Prostate gland (tissue), 2 donors: Measurements from ENCODE around the gene TRAPPC4.

ENCODE experiments used
- POLR2A ChIP-seq: fragments of 450-650 bp; IDR thresholded peaks from one replicate; pipeline ENCODE4 v1.6.1; 2016; ENCODE audit warnings: antibody characterized with exemption, mild to moderate bottlenecking
- POLR2AphosphoS5 ChIP-seq: sonication (generic); formaldehyde crosslinking; IDR thresholded peaks from one replicate; pipeline ENCODE4 v1.6.1; 2017; ENCODE audit warnings: antibody characterized with exemption
- TF ChIP-seq, protein P1 (sequence below), 4 experiments: fragments of 200-600 bp in 2 of 4; fragments of 450-650 bp in 2 of 4; sonication (generic) in 2 of 4; IDR thresholded peaks; 1 replicate in 3 of 4; 2 replicates in 1 of 4; pipeline ENCODE4 v1.5.1; 2016 to 2019; ENCODE audit warnings: antibody characterized with exemption in 4 of 4, mild to moderate bottlenecking in 2 of 4, moderate library complexity in 2 of 4

DNA sequence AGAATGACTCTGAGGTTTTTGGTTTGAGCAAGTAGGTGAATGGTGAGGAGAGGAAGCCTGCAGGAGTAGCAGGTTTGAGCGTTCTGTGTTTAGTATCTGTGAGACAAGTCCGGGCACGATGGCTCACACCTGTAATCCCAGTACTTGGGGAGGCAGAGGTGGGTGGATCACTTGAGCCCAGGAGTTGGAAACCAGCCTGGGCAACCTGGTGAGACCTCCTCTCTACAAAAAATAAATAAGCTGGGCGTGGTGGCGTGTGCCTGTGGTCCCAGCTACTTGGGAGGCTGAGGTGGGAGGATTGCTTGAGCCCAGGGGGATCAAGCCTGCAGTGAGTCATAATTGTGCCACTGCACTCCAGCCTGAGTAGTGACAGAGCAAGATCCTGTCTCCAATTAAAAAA lies 30.3 kb upstream of the TRAPPC4 start:
- TF ChIP-seq, protein P1, sequence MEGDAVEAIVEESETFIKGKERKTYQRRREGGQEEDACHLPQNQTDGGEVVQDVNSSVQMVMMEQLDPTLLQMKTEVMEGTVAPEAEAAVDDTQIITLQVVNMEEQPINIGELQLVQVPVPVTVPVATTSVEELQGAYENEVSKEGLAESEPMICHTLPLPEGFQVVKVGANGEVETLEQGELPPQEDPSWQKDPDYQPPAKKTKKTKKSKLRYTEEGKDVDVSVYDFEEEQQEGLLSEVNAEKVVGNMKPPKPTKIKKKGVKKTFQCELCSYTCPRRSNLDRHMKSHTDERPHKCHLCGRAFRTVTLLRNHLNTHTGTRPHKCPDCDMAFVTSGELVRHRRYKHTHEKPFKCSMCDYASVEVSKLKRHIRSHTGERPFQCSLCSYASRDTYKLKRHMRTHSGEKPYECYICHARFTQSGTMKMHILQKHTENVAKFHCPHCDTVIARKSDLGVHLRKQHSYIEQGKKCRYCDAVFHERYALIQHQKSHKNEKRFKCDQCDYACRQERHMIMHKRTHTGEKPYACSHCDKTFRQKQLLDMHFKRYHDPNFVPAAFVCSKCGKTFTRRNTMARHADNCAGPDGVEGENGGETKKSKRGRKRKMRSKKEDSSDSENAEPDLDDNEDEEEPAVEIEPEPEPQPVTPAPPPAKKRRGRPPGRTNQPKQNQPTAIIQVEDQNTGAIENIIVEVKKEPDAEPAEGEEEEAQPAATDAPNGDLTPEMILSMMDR (IDR thresholded peaks at IDR 0.05) = no peak
- TF ChIP-seq POLR2A (no peak), POLR2AphosphoS5 (no peak)
